Liver (tissue), 3 donors: ENCODE results near the gene AHRR.

ENCODE experiments used
- ATF3 ChIP-seq: IDR thresholded peaks from 2 replicates; pipeline ENCODE4 v1.6.1; 2016; ENCODE audit warnings: antibody characterized with exemption
- CTCF ChIP-seq: fragments of 150-350 bp; IDR thresholded peaks from 2 replicates; pipeline ENCODE4 v1.5.1; 2017; ENCODE audit warnings: improper control_type of control experiment, low read depth, low read length; ENCODE audit not compliant: missing input control
- EGR1 ChIP-seq, 2 donors: IDR thresholded peaks; 2 replicates each; pipeline ENCODE4 v1.6.1; 2016 to 2018; ENCODE audit warnings: antibody characterized with exemption in 2 of 2, low read depth in 2 of 2
- FOXA2 ChIP-seq: IDR thresholded peaks from 2 replicates; pipeline ENCODE4 v1.6.1; 2016; ENCODE audit warnings: antibody characterized with exemption
- GABPA ChIP-seq, 2 donors: IDR thresholded peaks in 1 of 2; conservative IDR thresholded peaks in 1 of 2; 2 replicates each; pipeline ENCODE4 v1.6.1; 2016; ENCODE audit warnings: antibody characterized with exemption in 2 of 2, mild to moderate bottlenecking in 1 of 2, moderate library complexity in 1 of 2
- JUND ChIP-seq, 2 donors: IDR thresholded peaks; 2 replicates each; pipeline ENCODE4 v1.6.1; 2016; ENCODE audit warnings: antibody characterized with exemption in 2 of 2
- MAX ChIP-seq: IDR thresholded peaks from 2 replicates; pipeline ENCODE4 v1.6.1; 2016; ENCODE audit warnings: antibody characterized with exemption
- REST ChIP-seq: IDR thresholded peaks from 2 replicates; pipeline ENCODE4 v1.6.1; 2016; ENCODE audit warnings: antibody characterized with exemption, mild to moderate bottlenecking
- RXRA ChIP-seq, 2 donors: IDR thresholded peaks; 2 replicates each; pipeline ENCODE4 v1.6.1; 2017 to 2018; ENCODE audit warnings: antibody characterized with exemption in 2 of 2, mild to moderate bottlenecking in 1 of 2
- TAF1 ChIP-seq: conservative IDR thresholded peaks from 2 replicates; pipeline ENCODE4 v1.6.1; 2016; ENCODE audit warnings: antibody characterized with exemption, mild to moderate bottlenecking
- YY1 ChIP-seq: IDR thresholded peaks from 2 replicates; pipeline ENCODE4 v1.6.1; 2016; ENCODE audit warnings: antibody characterized with exemption, mild to moderate bottlenecking
- ZBTB33 ChIP-seq: IDR thresholded peaks from 2 replicates; pipeline ENCODE4 v1.6.1; 2016; ENCODE audit warnings: antibody characterized with exemption
- donor health status: healthy.
- donor health status: healthy.

GRCh38 chr5:366541-367357 is 45.2 kb downstream of the AHRR start:
- no peak for TF ChIP-seq CTCF
- TF ChIP-seq REST, result no peak
- no peak for TF ChIP-seq MAX
- no peak for TF ChIP-seq FOXA2
- TF ChIP-seq YY1, result no peak
- no peak for TF ChIP-seq ATF3
- TF ChIP-seq EGR1 (IDR thresholded peaks at IDR 0.05; ENCODE audit: low read depth in 2 of 2), result no peak
- TF ChIP-seq GABPA (IDR thresholded peaks at IDR 0.05 in 1 of 2, conservative IDR thresholded peaks at IDR 0.05 in 1 of 2), result no peak
- no peak for TF ChIP-seq JUND (IDR thresholded peaks at IDR 0.05)
- no peak for TF ChIP-seq TAF1
- no peak for TF ChIP-seq ZBTB33
- TF ChIP-seq RXRA (IDR thresholded peaks at IDR 0.05), result no peak
